Measurements from ENCODE around the gene TSGA10IP. TPM values are rescaled to one million over a fixed set of nuclear protein-coding genes. Genes with fewer than 3 reads are reported as not detected.

TSGA10IP gene
- total and polyA plus RNA-seq, 10 of the 15 experiments (the other 5 are each of a cell fraction or from before 2014, with no cell fraction given), result not detected

- TF ChIP-seq BHLHE40 (IDR thresholded peaks at IDR 0.05; ENCODE audit: borderline replicate concordance in 1 of 2, low read depth in 2 of 2, low read length in 1 of 2) (peak in 1 of 2 experiments; percentile 23; a peak in 1 of 4 replicates), RELA (IDR thresholded peaks at IDR 0.05; ENCODE audit: borderline replicate concordance, partially characterized antibody) (peak; percentile 12), LARP7 (IDR thresholded peaks at IDR 0.05) (peak; percentile 41), TCF12 (IDR thresholded peaks at IDR 0.05; ENCODE audit: low read depth, low read length) (no peak), E2F8 (IDR thresholded peaks at IDR 0.05; ENCODE audit: low read depth, partially characterized antibody) (no peak), TBL1XR1 (IDR thresholded peaks at IDR 0.05; ENCODE audit: low read depth, low read length) (no peak), GATAD2B (conservative IDR thresholded peaks at IDR 0.05; ENCODE audit: low read depth) (peak; percentile 3), CREM (IDR thresholded peaks at IDR 0.05; ENCODE audit: low read depth) (no peak), CHD2 (IDR thresholded peaks at IDR 0.05; ENCODE audit: borderline replicate concordance, low read depth, low read length) (no peak), BACH1 (IDR thresholded peaks at IDR 0.05; ENCODE audit: borderline replicate concordance) (peak; percentile 42), MYC (IDR thresholded peaks at IDR 0.05; ENCODE audit: insufficient read depth, insufficient read length, insufficient replicate concordance, low read length, severe bottlenecking) (no peak), TAF1 (IDR thresholded peaks at IDR 0.05; ENCODE audit: borderline replicate concordance, low read depth, low read length) (peak; percentile 66; the same call in 1 of the 2 replicates), RAD51 (IDR thresholded peaks at IDR 0.05) (no peak), SIX5 (IDR thresholded peaks at IDR 0.05; ENCODE audit: low read depth, low read length, severe bottlenecking) (peak; percentile 6), ETV6 (conservative IDR thresholded peaks at IDR 0.05 in 1 of 2, IDR thresholded peaks at IDR 0.05 in 1 of 2; ENCODE audit: borderline replicate concordance in 1 of 2, low read depth in 1 of 2) (no peak), KDM1A (IDR thresholded peaks at IDR 0.05; ENCODE audit: borderline replicate concordance) (no peak), MTA3 (IDR thresholded peaks at IDR 0.05; ENCODE audit: borderline replicate concordance, low read length) (no peak), YBX1 (IDR thresholded peaks at IDR 0.05) (no peak), JUNB (IDR thresholded peaks at IDR 0.05) (no peak)
- TF ChIP-seq, protein P1, sequence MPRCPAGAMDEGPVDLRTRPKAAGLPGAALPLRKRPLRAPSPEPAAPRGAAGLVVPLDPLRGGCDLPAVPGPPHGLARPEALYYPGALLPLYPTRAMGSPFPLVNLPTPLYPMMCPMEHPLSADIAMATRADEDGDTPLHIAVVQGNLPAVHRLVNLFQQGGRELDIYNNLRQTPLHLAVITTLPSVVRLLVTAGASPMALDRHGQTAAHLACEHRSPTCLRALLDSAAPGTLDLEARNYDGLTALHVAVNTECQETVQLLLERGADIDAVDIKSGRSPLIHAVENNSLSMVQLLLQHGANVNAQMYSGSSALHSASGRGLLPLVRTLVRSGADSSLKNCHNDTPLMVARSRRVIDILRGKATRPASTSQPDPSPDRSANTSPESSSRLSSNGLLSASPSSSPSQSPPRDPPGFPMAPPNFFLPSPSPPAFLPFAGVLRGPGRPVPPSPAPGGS (IDR thresholded peaks at IDR 0.05; ENCODE audit: borderline replicate concordance, insufficient read depth, low read depth, low read length, poor library complexity, severe bottlenecking), result no peak
- TF ChIP-seq, protein P2, sequence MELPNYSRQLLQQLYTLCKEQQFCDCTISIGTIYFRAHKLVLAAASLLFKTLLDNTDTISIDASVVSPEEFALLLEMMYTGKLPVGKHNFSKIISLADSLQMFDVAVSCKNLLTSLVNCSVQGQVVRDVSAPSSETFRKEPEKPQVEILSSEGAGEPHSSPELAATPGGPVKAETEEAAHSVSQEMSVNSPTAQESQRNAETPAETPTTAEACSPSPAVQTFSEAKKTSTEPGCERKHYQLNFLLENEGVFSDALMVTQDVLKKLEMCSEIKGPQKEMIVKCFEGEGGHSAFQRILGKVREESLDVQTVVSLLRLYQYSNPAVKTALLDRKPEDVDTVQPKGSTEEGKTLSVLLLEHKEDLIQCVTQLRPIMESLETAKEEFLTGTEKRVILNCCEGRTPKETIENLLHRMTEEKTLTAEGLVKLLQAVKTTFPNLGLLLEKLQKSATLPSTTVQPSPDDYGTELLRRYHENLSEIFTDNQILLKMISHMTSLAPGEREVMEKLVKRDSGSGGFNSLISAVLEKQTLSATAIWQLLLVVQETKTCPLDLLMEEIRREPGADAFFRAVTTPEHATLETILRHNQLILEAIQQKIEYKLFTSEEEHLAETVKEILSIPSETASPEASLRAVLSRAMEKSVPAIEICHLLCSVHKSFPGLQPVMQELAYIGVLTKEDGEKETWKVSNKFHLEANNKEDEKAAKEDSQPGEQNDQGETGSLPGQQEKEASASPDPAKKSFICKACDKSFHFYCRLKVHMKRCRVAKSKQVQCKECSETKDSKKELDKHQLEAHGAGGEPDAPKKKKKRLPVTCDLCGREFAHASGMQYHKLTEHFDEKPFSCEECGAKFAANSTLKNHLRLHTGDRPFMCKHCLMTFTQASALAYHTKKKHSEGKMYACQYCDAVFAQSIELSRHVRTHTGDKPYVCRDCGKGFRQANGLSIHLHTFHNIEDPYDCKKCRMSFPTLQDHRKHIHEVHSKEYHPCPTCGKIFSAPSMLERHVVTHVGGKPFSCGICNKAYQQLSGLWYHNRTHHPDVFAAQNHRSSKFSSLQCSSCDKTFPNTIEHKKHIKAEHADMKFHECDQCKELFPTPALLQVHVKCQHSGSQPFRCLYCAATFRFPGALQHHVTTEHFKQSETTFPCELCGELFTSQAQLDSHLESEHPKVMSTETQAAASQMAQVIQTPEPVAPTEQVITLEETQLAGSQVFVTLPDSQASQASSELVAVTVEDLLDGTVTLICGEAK (IDR thresholded peaks at IDR 0.05; ENCODE audit: borderline replicate concordance), result peak; percentile 70
Observed at GRCh38 chr11:65918211-65919140, 26.8 kb upstream of the TSGA10IP start, which contains the start of gene C11orf68 (continued).
